Cardiac muscle cell (in vitro differentiated cells and primary cell): Measurements from ENCODE around the gene AMPD3. TPM values are rescaled to one million over a fixed set of nuclear protein-coding genes. Genes with fewer than 3 reads are reported as not detected.

Source experiments
- DNase-seq, 2 donors: peaks; one replicate each; pipeline versions ENCODE4 v3.0.0 to v3.0.0-alpha.2; 2010 to 2017; ENCODE audit warnings: low read depth in 1 of 2, low spot score in 1 of 2
- H3K27ac ChIP-seq: fragments of 200-600 bp; sonication (generic); 2 replicates; pipeline ENCODE4 v1.5.1; 2016
- H3K27me3 ChIP-seq: fragments of 200-600 bp; sonication (generic); 2 replicates; pipeline ENCODE4 v1.6.0; 2016; ENCODE audit warnings: control low read depth
- H3K36me3 ChIP-seq: fragments of 200-600 bp; sonication (generic); 2 replicates; pipeline ENCODE4 v1.5.1; 2016; ENCODE audit warnings: control low read depth
- H3K4me1 ChIP-seq: fragments of 200-600 bp; sonication (generic); 2 replicates; pipeline ENCODE4 v1.8.1; 2017; ENCODE audit warnings: low read depth, mild to moderate bottlenecking, mixed run types
- H3K4me3 ChIP-seq: fragments of 200-600 bp; sonication (generic); 2 replicates; pipeline ENCODE4 v1.5.1; 2016; ENCODE audit warnings: mild to moderate bottlenecking
- H3K9me3 ChIP-seq: fragments of 200-600 bp; sonication (generic); 2 replicates; pipeline ENCODE4 v1.5.1; 2017; ENCODE audit warnings: low read depth, mild to moderate bottlenecking, control low read depth
- CTCF ChIP-seq: IDR thresholded peaks from 2 replicates; pipeline ENCODE4 v1.5.1; 2012; ENCODE audit warnings: low read depth, mild to moderate bottlenecking, low read length
- polyA plus RNA-seq: library from polyadenylated mRNA; unstranded; fragments of >200 nt; fragmentation: Nextera tagmentation; extraction: Ambion mirVana; gene quantifications from 2 replicates; pipeline ENCODE4 v1.2.1, GENCODE V29; 2016
- total RNA-seq: library from RNA; depleted of rRNA; stranded (reverse); fragments of >200 nt; gene quantifications from 2 replicates; pipeline ENCODE4 v1.2.3, GENCODE V29; 2016

Gene AMPD3
- total and polyA plus RNA-seq, 2 experiments from 2014 or later, result 2.9 to 3.3 TPM

DNA sequence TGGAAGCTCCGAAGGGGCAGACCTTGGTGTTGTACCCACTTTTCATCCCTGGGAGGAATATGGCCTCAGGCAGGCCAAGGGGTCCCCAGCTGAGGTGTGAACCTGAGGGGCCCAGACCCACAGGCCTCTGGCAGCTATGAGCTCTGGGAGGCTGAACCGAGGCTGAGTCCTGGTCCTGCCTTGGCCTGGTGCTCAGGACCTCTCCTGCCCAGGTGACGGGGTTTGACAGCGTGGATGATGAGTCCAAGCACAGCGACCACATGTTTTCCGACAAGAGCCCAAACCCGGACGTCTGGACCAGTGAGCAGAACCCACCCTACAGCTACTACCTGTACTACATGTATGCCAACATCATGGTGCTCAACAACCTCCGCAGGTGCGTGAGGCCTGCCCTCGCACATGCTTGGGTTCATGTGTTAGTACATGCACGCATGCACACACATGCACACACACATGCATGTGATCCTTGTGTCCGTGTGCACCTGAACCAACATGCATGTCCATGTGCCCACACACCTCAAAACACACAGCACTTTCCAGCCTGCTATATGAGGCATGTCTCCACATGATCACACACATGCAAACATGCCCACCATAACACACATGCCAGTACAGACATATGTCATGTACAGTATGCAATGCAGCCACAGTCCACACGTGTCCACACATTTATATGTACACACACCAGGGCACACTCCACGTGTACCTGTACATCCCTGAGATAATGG lies 45.0 kb downstream of the AMPD3 start:
- H3K9me3 ChIP-seq, result no peaks in the 10 kb centered on the region
- no peaks in the 10 kb centered on the region for H3K36me3 ChIP-seq
- no peaks in the 10 kb centered on the region for H3K4me1 ChIP-seq
- H3K27ac ChIP-seq, result no peak overlapping the region
- no peaks in the 10 kb centered on the region for H3K27me3 ChIP-seq
- no peak for TF ChIP-seq CTCF
- DNase-seq, result no peak
- no peak overlapping the region for H3K4me3 ChIP-seq

- DNase-seq, result no peak
- Histone ChIP-seq H3K4me1 (no peaks in the 10 kb centered on the region), H3K9me3 (no peaks in the 10 kb centered on the region), H3K27ac (no peak overlapping the region), H3K27me3 (no peaks in the 10 kb centered on the region), H3K36me3 (no peaks in the 10 kb centered on the region), H3K4me3 (no peak overlapping the region)
- TF ChIP-seq CTCF, result no peak
Observed at GRCh38 chr11:10500757-10501684, 46.0 kb downstream of the AMPD3 start.

- no peak for DNase-seq
- no peaks in the 10 kb centered on the region for H3K27me3 ChIP-seq
- no peak for TF ChIP-seq CTCF
- H3K27ac ChIP-seq, result no peak overlapping the region
- H3K9me3 ChIP-seq, result no peaks in the 10 kb centered on the region
- H3K4me1 ChIP-seq, result no peaks in the 10 kb centered on the region
- no peaks in the 10 kb centered on the region for H3K36me3 ChIP-seq
- no peak overlapping the region for H3K4me3 ChIP-seq
Observed at GRCh38 chr11:10502065-10502680, 47.1 kb downstream of the AMPD3 start.

DNA sequence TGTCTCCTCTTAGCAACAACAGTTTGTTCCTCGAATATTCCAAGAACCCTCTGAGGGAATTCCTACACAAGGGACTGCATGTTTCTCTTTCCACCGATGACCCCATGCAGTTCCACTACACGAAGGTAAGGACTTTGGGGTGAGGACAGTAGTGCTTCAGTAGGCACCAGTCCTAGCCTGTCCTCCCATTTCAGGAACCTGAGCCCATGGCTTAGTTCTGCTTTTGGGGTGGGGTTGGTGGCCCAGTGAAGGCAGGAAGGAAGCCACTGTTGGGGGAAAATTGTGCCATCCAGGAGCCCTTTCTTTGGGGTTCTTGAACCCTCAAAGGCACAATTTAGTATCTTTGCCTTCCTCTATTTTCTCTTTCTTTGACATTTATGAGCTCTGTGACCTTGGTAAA lies 47.7 kb downstream of the AMPD3 start:
- Histone ChIP-seq H3K4me1 (no peaks in the 10 kb centered on the region), H3K27me3 (no peaks in the 10 kb centered on the region), H3K27ac (no peak overlapping the region), H3K9me3 (no peaks in the 10 kb centered on the region), H3K36me3 (no peaks in the 10 kb centered on the region), H3K4me3 (no peak overlapping the region)
- DNase-seq, result no peak
- no peak for TF ChIP-seq CTCF

- H3K4me3 ChIP-seq, result no peak overlapping the region
- no peak for DNase-seq
- no peaks in the 10 kb centered on the region for H3K27me3 ChIP-seq
- no peaks in the 10 kb centered on the region for H3K9me3 ChIP-seq
- no peaks in the 10 kb centered on the region for H3K4me1 ChIP-seq
- TF ChIP-seq CTCF, result no peak
- H3K36me3 ChIP-seq, result no peaks in the 10 kb centered on the region
- no peak overlapping the region for H3K27ac ChIP-seq
Observed at GRCh38 chr11:10503221-10503620, 48.2 kb downstream of the AMPD3 start.
